DMS53 (cell line): Measurements from ENCODE around the gene PGF.
"Not testable (repeated sequence)": the region's sequence is repeated elsewhere in the genome, so short reads cannot be mapped to it uniquely, and the experiment has no call there.

Source experiments
- DNase-seq: peaks from one replicate; lab custom pipeline; 2025; lab: John Stamatoyannopoulos, UW

The PGF gene

GRCh38 chr14:74955229-74956026 is at the start of gene PGF:
Gene PGF, minus strand, starts transcription at chr14:74955597. Its CDS starts 355 bp downstream, at chr14:74955242.
- peak; percentile 72 for DNase-seq

GRCh38 chr14:75003250-75004027 is 48.0 kb upstream of the PGF start:
- DNase-seq, result peak; percentile 39

GRCh38 chr14:75002392-75003249 is 47.2 kb upstream of the PGF start, which contains the start of gene EIF2B2:
Gene EIF2B2, plus strand, starts transcription at chr14:75002921. Its CDS starts 70 bp downstream, at chr14:75002991.
- peak; percentile 94 for DNase-seq

GRCh38 chr14:75001899-75002298 is 46.5 kb upstream of the PGF start:
- no peak for DNase-seq

- DNase-seq, result no peak
Measured at GRCh38 chr14:75001261-75001660, 45.9 kb upstream of the PGF start.

GRCh38 chr14:74995781-74996180 is 40.4 kb upstream of the PGF start:
- DNase-seq, result not testable (repeated sequence)

- DNase-seq, result not testable (repeated sequence)
Measured at GRCh38 chr14:74994182-74994581, 38.8 kb upstream of the PGF start.

GRCh38 chr14:74988993-74989392 is 33.6 kb upstream of the PGF start:
- DNase-seq, result no peak

- DNase-seq, result peak; percentile 53
Measured at GRCh38 chr14:74988131-74988530, 32.7 kb upstream of the PGF start.

GRCh38 chr14:74985806-74986205 is 30.4 kb upstream of the PGF start:
- no peak for DNase-seq

GRCh38 chr14:74985028-74985310 is 29.6 kb upstream of the PGF start:
- no peak for DNase-seq

- DNase-seq, result no peak
Measured at GRCh38 chr14:74984236-74985027, 29.0 kb upstream of the PGF start.

GRCh38 chr14:74983343-74983742 is 27.9 kb upstream of the PGF start:
- DNase-seq, result no peak

GRCh38 chr14:74982661-74983060 is 27.3 kb upstream of the PGF start:
- DNase-seq, result no peak

- no peak for DNase-seq
Measured at GRCh38 chr14:74981833-74982232, 26.4 kb upstream of the PGF start.

GRCh38 chr14:74981462-74981782 is 26.0 kb upstream of the PGF start:
- DNase-seq, result no peak

- DNase-seq, result no peak
Measured at GRCh38 chr14:74980731-74981461, 25.5 kb upstream of the PGF start.

GRCh38 chr14:74980398-74980730 is 25.0 kb upstream of the PGF start:
- no peak for DNase-seq

- DNase-seq, result peak; percentile 6
Measured at GRCh38 chr14:74979442-74980397, 24.3 kb upstream of the PGF start.

- DNase-seq, result no peak
Measured at GRCh38 chr14:74979029-74979428, 23.6 kb upstream of the PGF start.
